NOMO-1 treated with dmso at 0.1 percent for 144 hours (cell line): ENCODE measurements around the gene TAS2R38.

Source experiments
- DNase-seq: peaks from one replicate; lab custom pipeline; 2025; ENCODE audit not compliant: unreplicated experiment; lab: John Stamatoyannopoulos, UW

Gene TAS2R38

DNA sequence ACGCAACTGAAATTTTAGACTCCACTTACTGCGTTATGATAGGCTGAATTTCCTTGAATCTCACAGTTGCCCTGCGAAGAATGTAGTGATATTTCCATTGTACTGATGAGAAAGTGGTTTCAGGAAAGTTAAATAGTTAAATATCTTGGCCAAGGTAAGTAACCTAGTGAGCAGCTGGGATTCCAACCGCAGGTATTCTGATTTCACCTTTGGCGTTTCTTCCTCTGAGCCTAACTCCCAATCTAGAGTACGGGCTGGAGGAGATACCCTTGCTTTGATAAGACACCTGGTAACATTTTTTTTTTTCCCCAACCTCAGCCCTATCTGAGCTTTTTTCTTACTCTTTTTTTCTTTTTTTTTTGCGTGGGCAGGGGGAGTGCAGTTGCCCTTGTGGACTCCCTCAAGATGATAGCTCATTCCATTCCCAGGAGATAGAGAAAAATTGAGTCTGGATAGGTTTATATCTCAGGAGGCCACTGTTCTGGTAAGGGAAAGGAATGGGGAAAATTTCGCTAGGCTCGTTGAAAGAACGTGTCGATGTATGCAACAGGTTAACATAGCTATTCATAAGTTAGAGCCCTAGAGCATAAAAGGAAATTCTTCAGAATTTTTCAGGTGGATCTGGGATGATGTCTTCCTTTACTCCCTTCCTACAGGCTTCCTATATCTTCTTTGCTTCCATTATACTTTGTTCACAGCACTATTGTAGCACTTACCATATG is 3.1 kb upstream of the TAS2R38 start:
- no peak for DNase-seq

DNA sequence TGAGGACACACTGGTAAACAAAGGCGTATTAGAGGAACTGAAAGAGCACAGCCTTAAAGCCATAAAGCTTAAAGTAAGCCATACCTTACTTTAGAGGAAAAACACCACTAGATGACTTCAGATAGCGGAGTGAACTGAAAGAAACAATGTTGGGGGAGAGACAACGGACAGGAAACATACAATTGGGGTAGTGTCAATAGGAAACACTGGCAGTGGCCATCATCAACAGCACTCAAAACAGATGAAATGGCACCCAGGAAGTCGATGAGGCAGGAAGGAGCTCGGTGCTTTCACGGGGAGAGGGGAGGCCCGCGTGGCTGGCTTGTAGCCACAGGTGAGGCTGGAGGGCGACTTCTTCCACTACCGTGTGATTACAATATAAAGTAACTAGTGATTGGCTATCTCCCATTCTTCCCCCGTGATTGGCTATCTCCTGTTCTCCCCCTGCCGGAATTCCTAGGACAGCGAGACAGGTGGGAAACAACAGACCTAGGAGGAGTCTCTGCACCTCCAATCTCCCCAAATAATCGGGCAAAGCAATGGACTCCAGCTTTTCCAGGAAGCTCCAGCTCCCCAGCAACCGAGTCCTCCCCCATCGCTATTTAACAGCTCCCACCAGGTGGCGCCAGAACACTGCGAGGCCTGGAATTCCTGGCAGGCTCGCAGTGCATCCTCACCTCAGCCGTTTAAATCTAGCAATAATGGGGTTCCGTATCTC is 2.4 kb upstream of the TAS2R38 start:
- peak; percentile 34 for DNase-seq

DNA sequence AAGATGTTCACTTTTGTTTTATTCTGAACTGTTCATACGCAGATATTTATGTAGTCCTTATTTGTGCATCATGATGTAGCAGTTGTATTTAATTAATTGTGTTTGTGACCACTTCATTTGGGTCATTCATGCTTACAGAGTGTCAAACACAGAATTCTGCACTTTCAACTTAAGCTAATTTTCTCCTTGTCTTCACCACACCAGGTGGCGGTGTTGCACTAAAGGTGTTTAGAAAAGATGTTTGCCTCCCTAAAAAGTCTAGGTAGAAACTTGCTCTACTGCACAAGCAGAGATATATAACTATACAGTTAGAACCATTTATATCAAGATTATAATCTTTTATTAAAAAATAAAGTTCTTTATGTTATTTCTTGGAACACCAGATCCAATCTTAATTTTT is 1.3 kb upstream of the TAS2R38 start:
- no peak for DNase-seq

DNA sequence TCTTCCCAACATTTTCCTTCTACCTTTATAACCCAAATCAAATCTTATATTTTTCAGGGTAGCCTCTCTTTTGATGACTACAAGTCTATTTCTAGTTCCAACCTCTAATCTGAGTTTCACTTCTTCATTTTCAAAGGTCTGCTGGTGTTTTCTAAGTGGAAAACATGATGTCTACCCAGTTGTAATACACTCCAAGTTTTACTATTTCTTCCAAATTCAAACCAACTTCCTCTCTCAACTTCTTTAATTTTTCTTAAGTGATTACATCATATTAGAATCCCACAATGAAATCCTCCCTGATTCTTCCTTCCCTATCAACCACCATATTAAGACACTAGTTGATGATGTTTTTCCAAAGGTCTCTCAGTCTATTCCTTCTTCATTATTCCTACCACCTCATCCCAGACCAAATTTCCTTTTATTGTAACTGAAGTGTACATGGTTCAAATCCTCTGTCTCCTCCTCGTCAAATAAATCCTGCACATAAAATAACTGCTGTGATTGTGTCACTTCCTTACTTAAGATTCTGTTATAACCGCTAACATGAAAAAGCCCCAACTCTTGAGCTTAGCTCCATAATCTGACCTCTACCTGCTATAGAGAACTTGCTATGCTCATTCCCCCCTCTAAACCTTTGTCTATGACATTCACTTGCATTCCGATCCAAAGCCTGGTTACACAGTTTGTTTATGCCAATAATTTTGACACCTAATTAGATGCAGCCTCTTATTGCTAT is 12.7 kb downstream of the TAS2R38 start:
- peak; percentile 55 for DNase-seq

DNA sequence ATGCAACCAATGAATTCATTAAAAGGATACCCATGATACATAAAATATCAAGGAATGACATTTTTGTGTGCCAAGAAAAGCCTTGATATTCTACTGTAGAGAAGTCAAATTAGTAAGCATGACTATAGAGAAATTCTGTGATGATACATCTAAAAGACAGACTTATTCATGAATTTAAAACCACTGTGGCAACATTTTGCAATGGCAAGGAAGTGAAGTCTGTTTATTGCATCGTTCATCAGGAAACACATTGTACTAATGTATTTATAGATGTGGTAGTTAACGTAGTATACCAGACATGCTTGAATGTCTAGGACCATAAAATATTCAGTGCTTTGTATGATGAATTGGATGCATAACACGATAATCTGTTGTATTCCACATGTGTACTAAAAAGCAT is 17.5 kb downstream of the TAS2R38 start:
- peak; percentile 49 for DNase-seq

DNA sequence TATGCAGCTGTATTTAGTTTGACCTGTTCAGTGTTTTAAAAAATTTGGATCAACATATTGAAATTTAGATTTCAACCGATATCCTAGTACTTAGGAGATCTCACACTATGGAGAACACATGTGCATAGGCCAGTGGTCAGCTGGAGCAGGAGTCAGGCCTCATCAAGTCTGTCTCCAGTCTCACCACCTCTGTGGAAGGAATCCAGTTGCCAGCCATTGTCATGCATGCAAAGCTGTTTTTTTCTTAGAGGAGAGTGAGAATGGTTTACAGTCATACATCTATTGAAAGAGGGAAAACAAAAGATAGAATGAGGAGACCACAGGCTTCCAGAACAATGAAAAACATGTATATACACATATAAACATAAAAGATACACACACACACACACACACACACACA is 19.2 kb downstream of the TAS2R38 start:
- no peak for DNase-seq

DNA sequence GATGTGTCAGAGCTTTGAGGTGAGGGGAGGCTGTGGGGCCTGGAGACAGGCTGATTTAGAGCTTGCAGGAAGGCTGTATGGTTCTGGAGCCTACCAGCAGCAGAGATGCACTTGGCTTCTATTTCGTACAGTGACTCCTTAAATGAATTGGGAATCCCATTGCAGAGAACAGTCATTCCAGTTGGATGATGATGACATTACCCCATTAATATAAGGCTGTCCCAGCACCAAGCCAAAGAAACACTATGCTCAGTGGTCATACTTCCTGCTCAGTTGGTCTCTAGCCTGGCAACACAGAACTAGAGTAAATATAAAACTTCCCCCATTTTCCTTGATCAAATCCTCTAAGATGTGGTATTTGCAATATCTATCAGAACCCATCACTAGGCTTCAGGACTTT is 21.1 kb downstream of the TAS2R38 start:
- DNase-seq, result no peak

DNA sequence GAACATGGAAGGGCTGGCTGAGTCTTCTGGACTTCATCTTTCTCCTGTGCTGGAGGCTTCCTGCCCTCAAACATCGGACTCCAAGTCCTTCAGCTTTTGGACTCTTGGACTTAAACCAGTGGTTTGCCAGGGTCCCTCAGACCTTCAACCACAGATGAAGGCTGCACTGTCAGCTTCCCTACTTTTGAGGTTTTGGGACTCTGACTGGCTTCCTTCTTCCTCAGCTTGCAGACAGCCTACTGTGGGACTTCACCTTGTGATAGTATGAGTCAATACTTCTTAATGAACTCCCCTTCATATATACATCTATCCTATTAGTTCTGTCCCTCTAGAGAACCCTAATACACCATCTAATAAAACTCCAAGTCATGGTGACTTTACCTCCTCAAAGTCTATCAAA is 22.8 kb downstream of the TAS2R38 start:
- DNase-seq, result no peak

DNA sequence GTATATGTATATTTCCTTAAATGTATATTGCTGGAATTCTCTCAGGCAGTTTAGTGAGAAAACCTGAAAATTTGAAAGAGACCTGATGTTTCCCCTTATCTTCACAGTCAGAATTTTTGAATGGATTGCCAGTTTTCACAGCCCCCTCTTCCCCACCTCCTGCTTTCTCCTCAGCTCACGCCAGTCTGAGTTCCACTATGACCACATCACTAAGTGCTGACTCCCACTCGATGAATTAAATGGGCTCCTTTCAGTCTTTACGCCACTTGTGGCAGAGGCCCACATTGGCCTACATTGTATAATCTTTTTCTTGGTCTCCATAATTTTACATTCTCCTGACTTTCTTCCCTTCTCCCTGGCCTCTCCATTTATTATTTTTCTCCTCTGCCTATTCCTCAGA is 23.7 kb downstream of the TAS2R38 start:
- DNase-seq, result no peak

DNA sequence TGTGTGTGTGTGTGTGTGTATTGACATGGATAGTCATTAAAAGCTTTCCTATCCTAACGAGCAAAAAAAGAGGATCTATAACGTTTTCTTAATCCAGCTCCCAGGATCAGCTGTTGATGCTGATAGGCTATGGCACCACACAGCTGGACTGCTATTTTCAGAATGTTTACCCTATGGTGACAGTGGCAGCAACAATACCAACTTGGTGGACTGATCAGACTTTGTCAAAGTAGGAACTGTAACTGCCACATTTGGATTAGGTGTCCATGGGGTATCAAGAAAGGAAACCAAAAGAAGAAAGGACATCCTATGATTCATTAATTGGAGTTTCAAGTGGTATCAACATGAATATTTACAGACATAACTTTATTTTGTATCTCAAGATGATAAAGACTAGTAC is 24.1 kb downstream of the TAS2R38 start:
- DNase-seq, result no peak

DNA sequence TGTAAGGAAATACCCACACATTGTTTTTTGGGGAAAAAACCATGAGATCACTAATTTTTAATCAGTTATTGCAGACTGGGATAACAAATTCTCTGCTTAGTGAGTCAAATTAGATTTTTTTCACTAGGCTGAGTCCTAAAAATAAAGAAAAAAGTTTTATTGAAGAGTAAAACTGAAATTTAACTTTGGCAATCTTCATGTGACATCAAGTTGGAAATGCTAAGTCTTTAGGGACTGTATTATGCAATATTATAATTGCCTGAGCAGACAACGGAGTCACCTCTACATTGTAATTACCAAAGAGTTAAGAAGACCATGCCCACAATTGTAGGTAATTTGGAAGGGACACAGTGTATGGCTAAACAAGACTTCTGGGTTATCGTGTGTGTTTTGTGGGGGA is 24.6 kb downstream of the TAS2R38 start:
- no peak for DNase-seq

DNA sequence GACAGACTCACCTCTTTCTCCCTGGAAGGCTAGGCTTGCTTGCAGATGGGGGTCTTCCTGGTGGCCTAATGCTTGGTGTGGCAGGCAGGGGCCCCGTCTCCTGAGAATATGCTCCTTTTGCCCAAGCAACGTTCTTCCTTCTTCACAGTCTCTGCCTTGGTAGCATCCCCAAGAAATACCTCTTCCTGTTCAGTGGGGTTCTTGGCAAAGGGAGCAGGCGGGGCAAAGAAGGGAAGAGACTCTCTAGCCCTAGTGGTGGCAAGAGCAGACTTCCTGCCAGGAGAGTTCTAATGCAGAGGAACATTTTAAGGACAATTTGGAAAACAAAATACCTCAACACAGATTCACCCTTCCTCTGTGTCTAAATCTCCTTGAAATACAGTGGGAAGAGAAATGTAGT is 26.8 kb downstream of the TAS2R38 start, which contains the start of gene CLEC5A:
Gene CLEC5A (minus strand): TSS at position 179 of the 400 bp plus-strand sequence. CDS start 682 bp downstream, outside the sequence.
- no peak for DNase-seq

DNA sequence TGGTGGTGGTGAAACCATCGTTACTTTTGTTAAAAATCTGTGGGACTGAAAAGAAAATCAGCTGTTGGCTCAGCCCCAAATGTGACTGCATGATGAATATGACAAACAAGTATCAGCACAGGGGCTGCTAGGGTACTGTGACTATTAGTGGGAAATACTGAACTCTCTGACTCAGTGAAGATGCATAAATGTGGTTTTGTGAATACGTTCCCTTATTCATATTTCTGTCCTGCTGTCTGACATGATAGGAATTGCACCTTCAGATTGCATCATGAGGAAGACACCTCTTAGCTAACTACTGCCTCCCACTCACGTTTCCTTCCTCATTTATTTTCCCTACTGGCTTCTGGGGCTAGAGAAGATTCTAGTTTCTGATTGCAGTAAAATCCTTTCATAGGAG is 28.2 kb downstream of the TAS2R38 start:
- peak; percentile 31 for DNase-seq

DNA sequence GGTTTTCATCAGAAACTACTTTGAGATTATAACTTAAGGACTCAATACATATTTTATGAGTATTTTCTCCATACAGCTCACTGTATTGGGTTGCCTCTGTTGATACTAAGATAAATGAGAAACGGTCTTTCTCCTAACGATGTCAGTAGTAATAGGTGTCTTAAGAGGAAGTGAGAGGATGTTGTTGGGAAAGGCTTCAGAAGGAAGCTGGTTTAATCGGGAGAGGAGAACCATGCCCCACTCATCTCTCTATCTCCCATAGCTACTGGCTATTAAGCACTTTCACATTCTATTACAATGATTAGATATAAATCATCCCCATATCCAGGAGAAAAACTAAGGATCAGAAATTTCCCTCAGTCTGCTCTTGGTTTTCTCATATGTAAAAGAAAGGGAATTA is 28.8 kb downstream of the TAS2R38 start:
- DNase-seq, result no peak

DNA sequence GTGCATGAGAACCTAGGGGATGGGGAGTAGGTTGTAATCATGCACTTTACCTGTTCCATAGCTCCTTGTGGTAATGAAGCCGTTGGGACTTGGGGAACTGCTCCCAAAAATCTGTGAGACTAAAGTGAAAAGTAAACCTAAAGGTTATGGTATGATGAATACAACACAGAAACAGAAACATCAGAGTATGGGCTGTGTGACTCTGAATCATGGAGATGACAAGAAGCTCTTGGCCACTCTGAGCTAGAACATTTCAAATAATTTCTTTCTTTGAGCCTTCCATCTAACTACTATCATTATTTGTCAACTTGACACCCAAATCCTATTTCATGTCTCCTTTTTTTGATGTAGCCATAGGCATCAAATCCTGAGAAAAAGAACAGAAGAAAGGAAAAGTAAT is 29.7 kb downstream of the TAS2R38 start:
- no peak for DNase-seq

DNA sequence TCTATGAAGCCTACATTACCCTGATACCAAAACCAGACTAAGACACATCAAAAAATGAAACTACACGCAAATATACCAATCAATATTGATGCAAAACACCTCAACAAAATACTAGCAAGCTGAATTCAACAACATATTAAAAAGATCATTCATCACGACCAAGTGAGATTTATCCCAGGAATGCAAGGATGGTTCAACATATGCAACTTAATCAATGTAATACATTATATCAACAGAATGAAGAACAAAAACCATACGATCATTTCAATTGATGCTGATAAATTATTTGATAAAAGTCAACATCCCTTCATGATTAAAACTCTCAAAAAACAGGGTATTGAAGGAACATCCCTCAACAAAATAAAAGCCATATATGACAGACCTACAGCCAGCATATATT is 32.5 kb downstream of the TAS2R38 start:
- DNase-seq, result no peak

DNA sequence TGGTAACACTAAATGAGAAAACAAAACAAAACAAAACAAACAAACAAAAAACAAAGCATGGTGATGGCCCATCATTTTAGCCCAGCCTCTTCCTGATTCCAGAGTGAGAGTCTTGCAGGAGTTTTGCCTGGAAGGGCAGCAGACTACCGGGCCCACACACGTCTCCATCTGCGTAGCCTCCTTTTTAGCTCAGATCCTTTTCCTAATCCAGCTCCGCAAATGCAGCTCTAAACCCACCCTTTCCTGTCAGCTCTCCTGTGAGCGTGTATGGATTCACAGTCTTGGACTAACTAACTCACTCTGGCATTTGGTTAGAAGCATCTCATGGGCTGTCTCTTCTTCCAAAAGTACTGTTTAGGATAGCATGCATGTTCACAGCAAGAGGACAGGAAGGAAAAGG is 43.4 kb downstream of the TAS2R38 start:
- no peak for DNase-seq

DNA sequence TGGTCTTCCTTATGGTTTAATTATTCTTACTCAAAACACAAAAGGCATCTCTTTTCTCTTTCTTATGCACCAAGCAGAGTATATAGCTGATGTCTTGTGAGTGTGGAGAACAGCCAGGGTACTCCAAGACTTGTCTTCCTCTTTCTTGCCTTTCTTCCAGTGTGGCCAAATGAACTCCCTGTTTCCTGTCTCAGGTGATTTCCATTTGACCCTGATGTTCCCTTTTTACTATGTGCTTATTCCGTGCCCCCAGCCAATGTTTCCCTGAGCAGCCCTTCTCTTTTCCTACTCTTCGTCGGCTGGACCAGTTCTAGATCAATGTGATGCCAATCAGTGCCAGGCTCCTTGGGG is 44.8 kb downstream of the TAS2R38 start:
- DNase-seq, result no peak

DNA sequence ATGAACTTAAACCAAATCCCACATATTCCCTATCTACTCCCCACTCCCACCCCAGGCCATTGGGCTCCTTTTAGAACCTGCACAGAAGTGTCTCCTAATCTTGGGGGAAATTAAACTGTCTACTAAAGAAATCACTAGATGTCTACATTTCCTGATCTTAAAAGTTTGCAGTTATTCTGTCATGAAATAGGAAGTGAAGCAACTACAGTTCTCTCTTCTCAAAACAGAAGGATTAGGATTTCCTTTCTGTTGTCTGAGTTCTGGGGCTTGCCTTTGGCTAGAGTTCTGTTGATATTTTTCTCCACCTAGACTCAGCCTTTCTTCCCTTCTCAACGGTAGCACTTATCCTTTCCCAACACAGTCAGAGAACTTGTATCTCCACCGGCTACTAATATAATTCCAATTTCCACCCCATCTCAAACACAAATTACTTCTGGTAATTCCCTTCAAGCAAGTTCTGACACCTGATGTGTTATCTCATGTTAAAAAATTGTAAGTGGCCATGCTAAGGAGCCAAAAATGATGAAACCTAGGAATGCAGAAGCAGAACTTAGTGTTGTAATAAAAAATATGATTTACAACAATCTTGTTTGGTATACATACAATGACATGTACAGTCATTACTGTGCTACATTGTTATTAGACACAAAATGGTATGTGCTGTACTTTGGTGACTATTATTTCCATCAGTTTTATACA is 45.3 kb downstream of the TAS2R38 start:
- DNase-seq, result no peak
